HEK293 (cell line): Measurements from ENCODE around the gene CHRNA4.

Experiments used
- KLF8 ChIP-seq: fragments of 450-650 bp; formaldehyde crosslinking; IDR thresholded peaks from 2 replicates; pipeline ENCODE4 v1.5.1; 2016; ENCODE audit warnings: missing biosample characterization, missing genetic modification characterization
- PRDM1 ChIP-seq: fragments of 450-650 bp; formaldehyde crosslinking; IDR thresholded peaks from 2 replicates; pipeline ENCODE4; 2016; ENCODE audit warnings: missing biosample characterization, missing genetic modification characterization
- YY1 ChIP-seq: fragments of 450-650 bp; formaldehyde crosslinking; IDR thresholded peaks from 2 replicates; pipeline ENCODE4 v1.5.1; 2018; ENCODE audit warnings: missing biosample characterization, missing genetic modification characterization
- ZFP3 ChIP-seq: fragments of 450-650 bp; formaldehyde crosslinking; IDR thresholded peaks from 2 replicates; pipeline ENCODE4 v1.5.1; 2016; ENCODE audit warnings: low read depth, missing biosample characterization, missing genetic modification characterization
- ZNF2 ChIP-seq: fragments of 450-650 bp; formaldehyde crosslinking; IDR thresholded peaks from 2 replicates; pipeline ENCODE4 v1.5.1; 2016; ENCODE audit warnings: missing biosample characterization, missing genetic modification characterization
- ZNF707 ChIP-seq: fragments of 450-650 bp; formaldehyde crosslinking; IDR thresholded peaks from 2 replicates; pipeline ENCODE4 v1.5.1; 2016; ENCODE audit warnings: missing biosample characterization, missing genetic modification characterization
- TF ChIP-seq, protein P1 (sequence below): fragments of 450-650 bp; formaldehyde crosslinking; IDR thresholded peaks from 2 replicates; pipeline ENCODE4 v1.5.1; 2016; ENCODE audit warnings: missing biosample characterization, missing genetic modification characterization
- TF ChIP-seq, protein P2 (sequence below): fragments of 450-650 bp; formaldehyde crosslinking; IDR thresholded peaks from 2 replicates; pipeline ENCODE4 v1.5.1; 2016; ENCODE audit warnings: missing biosample characterization, missing genetic modification characterization, low read depth

DNA sequence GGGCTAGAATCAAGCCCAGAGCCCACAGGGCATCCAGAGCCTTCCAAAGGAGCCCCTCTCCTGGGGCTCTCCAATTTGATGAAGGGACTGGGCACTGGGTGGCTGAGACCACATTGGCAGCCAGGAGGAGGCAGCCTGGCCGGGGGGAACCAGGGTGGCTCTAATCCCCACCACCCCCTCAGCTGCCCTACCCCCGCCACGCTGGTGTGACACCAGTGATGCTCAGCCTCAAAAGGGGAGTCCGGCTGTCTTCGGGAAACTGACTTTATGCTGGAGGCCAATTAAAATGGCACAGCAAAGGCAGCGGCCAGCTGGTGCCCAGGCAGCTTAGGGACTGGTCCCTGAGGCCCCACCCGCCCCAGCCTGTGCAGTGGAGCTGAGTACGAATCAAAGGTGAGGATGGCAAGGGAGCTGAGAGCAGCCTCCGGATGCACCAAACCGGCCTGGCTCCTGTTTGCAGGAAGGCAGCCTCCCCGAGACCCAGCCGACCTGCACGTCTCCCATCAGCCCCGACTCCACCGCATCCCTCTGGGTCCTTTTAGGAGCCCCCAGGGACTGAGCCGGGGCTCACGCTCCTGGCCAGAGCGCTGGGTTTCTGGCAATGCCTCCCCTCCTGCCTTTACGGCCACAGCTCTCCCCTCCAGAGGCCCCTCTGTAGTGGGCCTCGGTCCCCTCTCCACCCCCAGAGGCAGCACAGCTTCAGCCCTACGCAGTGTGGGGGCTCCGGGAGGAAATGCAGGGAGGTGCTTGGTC, 28.5 kb downstream of the CHRNA4 start:
- TF ChIP-seq, protein P1, sequence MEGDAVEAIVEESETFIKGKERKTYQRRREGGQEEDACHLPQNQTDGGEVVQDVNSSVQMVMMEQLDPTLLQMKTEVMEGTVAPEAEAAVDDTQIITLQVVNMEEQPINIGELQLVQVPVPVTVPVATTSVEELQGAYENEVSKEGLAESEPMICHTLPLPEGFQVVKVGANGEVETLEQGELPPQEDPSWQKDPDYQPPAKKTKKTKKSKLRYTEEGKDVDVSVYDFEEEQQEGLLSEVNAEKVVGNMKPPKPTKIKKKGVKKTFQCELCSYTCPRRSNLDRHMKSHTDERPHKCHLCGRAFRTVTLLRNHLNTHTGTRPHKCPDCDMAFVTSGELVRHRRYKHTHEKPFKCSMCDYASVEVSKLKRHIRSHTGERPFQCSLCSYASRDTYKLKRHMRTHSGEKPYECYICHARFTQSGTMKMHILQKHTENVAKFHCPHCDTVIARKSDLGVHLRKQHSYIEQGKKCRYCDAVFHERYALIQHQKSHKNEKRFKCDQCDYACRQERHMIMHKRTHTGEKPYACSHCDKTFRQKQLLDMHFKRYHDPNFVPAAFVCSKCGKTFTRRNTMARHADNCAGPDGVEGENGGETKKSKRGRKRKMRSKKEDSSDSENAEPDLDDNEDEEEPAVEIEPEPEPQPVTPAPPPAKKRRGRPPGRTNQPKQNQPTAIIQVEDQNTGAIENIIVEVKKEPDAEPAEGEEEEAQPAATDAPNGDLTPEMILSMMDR: no peak
- TF ChIP-seq YY1 (tag by site-specific recombination): no peak
- no peak for TF ChIP-seq ZNF2 (tag by site-specific recombination)
- TF ChIP-seq PRDM1 (tag by site-specific recombination): no peak
- TF ChIP-seq, protein P2, sequence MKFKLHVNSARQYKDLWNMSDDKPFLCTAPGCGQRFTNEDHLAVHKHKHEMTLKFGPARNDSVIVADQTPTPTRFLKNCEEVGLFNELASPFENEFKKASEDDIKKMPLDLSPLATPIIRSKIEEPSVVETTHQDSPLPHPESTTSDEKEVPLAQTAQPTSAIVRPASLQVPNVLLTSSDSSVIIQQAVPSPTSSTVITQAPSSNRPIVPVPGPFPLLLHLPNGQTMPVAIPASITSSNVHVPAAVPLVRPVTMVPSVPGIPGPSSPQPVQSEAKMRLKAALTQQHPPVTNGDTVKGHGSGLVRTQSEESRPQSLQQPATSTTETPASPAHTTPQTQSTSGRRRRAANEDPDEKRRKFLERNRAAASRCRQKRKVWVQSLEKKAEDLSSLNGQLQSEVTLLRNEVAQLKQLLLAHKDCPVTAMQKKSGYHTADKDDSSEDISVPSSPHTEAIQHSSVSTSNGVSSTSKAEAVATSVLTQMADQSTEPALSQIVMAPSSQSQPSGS (tag by site-specific recombination): no peak
- no peak for TF ChIP-seq ZFP3 (tag by site-specific recombination)
- TF ChIP-seq KLF8 (tag by site-specific recombination): no peak
- TF ChIP-seq ZNF707 (tag by site-specific recombination): no peak
